Kidney glomerular epithelial cell (primary cell): Measurements from ENCODE around the gene TMSB15A.
"Not testable (repeated sequence)": the region's sequence is repeated elsewhere in the genome, so short reads cannot be mapped to it uniquely, and the experiment has no call there.

Experiments
- DNase-seq: peaks from one replicate; lab custom pipeline; 2025; lab: John Stamatoyannopoulos, UW

The TMSB15A gene

GRCh38 chrX:102515975-102516941, at the start of gene TMSB15A:
TSS of gene TMSB15A (minus strand) at chrX:102516739.
- DNase-seq: peak; percentile 1

- no peak for DNase-seq
Observed at GRCh38 chrX:102560423-102561068, 44.0 kb upstream of the TMSB15A start.

DNA sequence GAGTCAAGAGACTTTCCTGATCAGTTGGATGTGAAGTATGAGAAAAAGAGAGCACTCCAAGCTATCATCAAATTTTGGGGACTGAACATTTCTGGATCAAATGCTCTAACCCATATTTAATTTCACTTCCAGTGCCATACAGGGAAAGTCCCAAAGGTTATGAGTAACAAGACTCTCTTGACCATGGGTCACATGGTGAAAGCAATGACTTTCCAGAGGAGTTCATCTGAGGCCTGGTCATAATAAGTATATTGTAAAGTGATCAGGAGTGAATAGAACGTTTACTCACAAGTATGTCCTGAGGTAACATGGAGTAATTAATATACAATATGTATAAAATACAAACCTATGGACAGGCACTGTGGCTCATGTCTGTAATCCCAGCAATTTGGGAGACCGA, 42.1 kb upstream of the TMSB15A start:
- no peak for DNase-seq

DNA sequence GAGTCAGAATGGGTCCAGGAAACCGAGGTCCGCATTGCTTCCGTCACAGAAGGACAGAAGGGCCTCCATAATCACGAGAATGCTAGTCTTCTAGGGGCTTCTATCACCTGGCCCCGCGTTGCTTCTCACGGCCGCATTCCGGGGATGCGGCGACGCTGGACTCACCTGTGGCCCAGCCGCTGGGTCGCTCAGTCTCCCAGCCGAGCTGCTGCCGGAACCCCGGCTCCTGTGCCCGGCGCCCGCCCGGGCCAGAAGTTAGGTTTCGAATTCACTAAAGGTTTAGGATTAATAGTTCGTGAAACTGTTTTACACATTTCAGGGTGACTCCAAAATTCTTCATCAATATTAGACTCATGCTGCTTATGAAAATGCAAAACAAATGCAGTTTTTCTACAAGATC, 31.7 kb upstream of the TMSB15A start:
- DNase-seq: no peak

GRCh38 chrX:102546828-102547493, 30.4 kb upstream of the TMSB15A start:
- no peak for DNase-seq

GRCh38 chrX:102546175-102546574, 29.6 kb upstream of the TMSB15A start:
- DNase-seq: not testable (repeated sequence)

DNA sequence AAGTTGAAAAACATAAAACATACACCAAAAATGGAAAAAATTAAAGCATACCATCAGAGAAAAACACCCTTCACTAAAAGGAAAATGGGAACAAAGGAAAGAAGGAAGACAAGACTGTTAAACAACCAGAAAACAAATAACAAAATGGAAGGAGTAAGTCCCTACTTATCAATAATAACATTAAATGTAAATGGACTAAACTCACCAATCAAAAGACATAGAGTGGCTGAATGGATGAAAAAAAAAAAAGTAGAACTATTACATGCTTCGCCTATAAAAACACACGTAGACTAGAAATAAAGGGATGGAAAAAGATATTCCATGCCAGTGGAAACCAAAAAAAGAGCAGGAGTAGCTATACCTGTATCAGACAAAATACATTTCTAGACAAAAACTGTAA, 19.4 kb upstream of the TMSB15A start:
- DNase-seq: no peak

GRCh38 chrX:102517326-102517725, 787 bp upstream of the TMSB15A start:
- peak; percentile 0 for DNase-seq

DNA sequence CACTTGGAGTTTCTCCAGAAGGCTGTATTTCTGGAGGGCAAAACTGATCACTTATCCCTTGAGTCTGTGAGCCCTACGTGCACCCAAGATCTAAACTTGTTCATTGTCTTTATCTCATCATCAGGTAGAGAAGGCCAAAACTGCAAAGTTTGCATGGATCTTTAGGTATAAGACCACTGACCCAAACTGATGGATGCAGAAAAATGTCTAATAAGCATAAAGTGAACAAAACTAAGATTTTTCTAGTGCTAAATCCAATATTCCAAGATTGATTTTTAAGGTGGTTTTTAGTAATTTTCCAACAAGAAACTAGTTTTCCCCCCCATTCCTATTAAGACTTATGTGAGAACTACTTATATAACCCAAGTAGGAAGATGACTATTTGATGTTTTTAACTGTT, 2.0 kb downstream of the TMSB15A start:
- no peak for DNase-seq

DNA sequence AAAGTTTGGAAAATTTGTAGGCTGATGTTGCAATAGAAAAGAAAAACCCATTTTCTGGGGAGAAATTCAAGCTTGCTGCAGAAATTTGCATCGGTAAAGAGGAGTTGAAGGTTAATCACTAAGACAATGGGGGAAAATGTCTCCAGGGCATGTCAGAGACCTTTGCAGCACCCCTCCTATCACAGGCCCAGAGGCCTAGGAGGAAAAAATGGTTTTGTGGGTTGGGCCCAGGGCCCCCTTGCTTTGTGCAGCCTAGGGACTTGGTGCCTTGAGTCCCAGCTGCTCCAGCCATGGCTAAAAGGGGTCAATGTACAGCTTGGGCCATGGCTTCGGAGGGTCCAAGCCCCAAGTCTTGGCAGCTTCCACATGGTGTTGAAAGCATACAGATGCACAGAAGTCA, 17.8 kb downstream of the TMSB15A start:
- no peak for DNase-seq

- peak; percentile 2 for DNase-seq
Observed at GRCh38 chrX:102491766-102492165, 24.8 kb downstream of the TMSB15A start.

DNA sequence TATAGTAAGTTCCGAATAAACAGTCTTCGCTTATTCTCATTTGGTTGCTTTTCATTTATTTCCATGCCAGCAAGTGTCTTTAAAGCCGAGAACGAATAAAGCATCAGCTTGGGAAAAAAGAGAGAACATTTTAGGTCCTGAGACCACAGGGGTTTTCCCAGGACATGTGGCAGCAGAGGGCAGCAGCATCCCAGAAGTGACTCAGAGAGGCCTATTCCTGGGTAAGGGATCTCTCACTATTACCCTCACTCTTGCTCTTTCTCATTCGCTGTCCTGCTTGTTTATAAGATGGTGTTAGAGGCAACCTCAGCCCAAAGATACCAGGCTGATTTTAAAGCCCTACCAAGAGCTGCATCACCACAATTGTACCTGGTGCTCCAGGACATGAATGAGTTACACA, 37.8 kb downstream of the TMSB15A start:
- not testable (repeated sequence) for DNase-seq

GRCh38 chrX:102471762-102472220, 44.7 kb downstream of the TMSB15A start, which contains the start of gene TCP11X2:
TSS of gene TCP11X2 (minus strand) at chrX:102471812.
- not testable (repeated sequence) for DNase-seq

DNA sequence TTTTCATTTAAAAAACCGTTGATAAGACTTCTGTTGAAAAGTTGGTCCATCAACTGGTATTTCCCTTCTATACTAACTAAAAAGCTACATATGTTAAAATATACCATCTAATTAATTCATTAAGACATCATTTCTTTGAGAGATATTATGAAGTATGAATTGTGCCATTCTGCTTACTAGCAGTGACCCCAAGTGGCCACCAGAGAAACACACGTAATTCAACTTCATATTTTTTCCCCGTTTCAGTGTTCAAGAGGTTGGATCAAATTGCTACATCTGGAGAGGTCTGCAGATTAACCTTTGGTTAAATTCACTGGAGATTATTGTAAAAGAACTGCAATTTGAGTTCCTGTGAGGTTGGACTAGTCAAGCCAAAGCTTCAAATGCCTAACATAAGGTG, 46.3 kb downstream of the TMSB15A start:
- DNase-seq: not testable (repeated sequence)
